Suprapubic skin (tissue), 4 donors: ENCODE data around the gene HOXB4. TPM values are rescaled to one million over a fixed set of nuclear protein-coding genes. Genes with fewer than 3 reads are reported as not detected.
A peak's percentile ranks its signal among the peaks of the same experiment; 100 is the strongest.

Experiments used
- DNase-seq, 2 donors: peaks; one replicate each; pipeline ENCODE4 v3.0.0-alpha.2; 2019; ENCODE audit warnings: low spot score in 2 of 2
- H3K27ac ChIP-seq: fragments of 200-600 bp; sonication (generic); one replicate; pipeline ENCODE4 v1.5.1; 2019
- H3K27me3 ChIP-seq: fragments of 200-600 bp; sonication (generic); one replicate; pipeline ENCODE4 v1.5.1; 2019
- H3K36me3 ChIP-seq: fragments of 200-600 bp; sonication (generic); one replicate; pipeline ENCODE4 v1.5.1; 2019
- H3K4me1 ChIP-seq: fragments of 200-600 bp; sonication (generic); one replicate; pipeline ENCODE4 v1.5.1; 2019
- H3K4me3 ChIP-seq: fragments of 200-600 bp; sonication (generic); one replicate; pipeline ENCODE4 v1.5.1; 2019; ENCODE audit warnings: mild to moderate bottlenecking
- H3K9me3 ChIP-seq: fragments of 200-600 bp; sonication (generic); one replicate; pipeline ENCODE4 v1.5.1; 2019
- CTCF ChIP-seq, 2 donors: fragments of 200-600 bp in 1 of 2; fragments of 450-650 bp in 1 of 2; sonication (generic) in 1 of 2; IDR thresholded peaks; one replicate each; pipeline ENCODE4 v1.5.1; 2016 to 2019; ENCODE audit warnings: antibody characterized with exemption in 2 of 2, mild to moderate bottlenecking in 1 of 2, moderate library complexity in 1 of 2
- EP300 ChIP-seq: sonication (generic); formaldehyde crosslinking; IDR thresholded peaks from one replicate; pipeline ENCODE4 v1.6.1; 2017; ENCODE audit warnings: antibody characterized with exemption
- POLR2A ChIP-seq, 2 donors: fragments of 450-650 bp; IDR thresholded peaks; one replicate each; pipeline ENCODE4 v1.6.1; 2017; ENCODE audit warnings: antibody characterized with exemption in 2 of 2, mild to moderate bottlenecking in 2 of 2, moderate library complexity in 2 of 2
- POLR2AphosphoS5 ChIP-seq, 3 donors: sonication (generic); formaldehyde crosslinking; IDR thresholded peaks; one replicate each; pipeline ENCODE4 v1.6.1; 2017; ENCODE audit warnings: antibody characterized with exemption in 3 of 3
- WGBS: methylation state at CpG from one replicate; pipeline ENCODE4 v1.1.5; 2018; 5-methylcytosine and 5-hydroxymethylcytosine counted together
- total RNA-seq, 4 donors: library from RNA; depleted of rRNA; stranded (reverse); fragments of >200 nt; gene quantifications; one replicate each; pipeline ENCODE4 v1.1.0, GENCODE V29; 2016

HOXB4 gene
- total RNA-seq, 4 donors from 2014 or later = 0.42 to 3.5 (median 1.0) TPM

- Histone ChIP-seq H3K36me3 (no peaks in the 10 kb centered on the region), H3K9me3 (no peaks in the 10 kb centered on the region), H3K27me3 (peaks cover 13% of the 10 kb centered on the region), H3K4me1 (peaks cover 45% of the 10 kb centered on the region), H3K4me3 (peak within 1 kb of the TSS; percentile 6), H3K27ac (peak within 1 kb of the TSS; percentile 19)
- TF ChIP-seq CTCF (IDR thresholded peaks at IDR 0.05) = no peak
- TF ChIP-seq POLR2A (IDR thresholded peaks at IDR 0.05) = no peak
- TF ChIP-seq EP300 = no peak
- no peak for TF ChIP-seq POLR2AphosphoS5 (IDR thresholded peaks at IDR 0.05)
- DNase-seq = no peak
- WGBS = 75% methylated on average over 23 of the region's 23 CpGs
Observed at GRCh38 chr17:48589831-48590606, 11.9 kb upstream of the HOXB4 start, which contains the start of gene HOXB3. TSS of gene HOXB3 (minus strand) at chr17:48590241. CDS start at chr17:48552474, 37,767 bp downstream.

- H3K9me3 ChIP-seq = no peaks in the 10 kb centered on the region
- no peaks in the 10 kb centered on the region for H3K36me3 ChIP-seq
- peak overlapping the region; percentile 19 for H3K27ac ChIP-seq
- 63% methylated on average over 10 of the region's 10 CpGs for WGBS
- peaks cover 48% of the 10 kb centered on the region for H3K4me1 ChIP-seq
- DNase-seq = no peak
- no peak for TF ChIP-seq POLR2A (IDR thresholded peaks at IDR 0.05)
- TF ChIP-seq EP300 = no peak
- no peak for TF ChIP-seq POLR2AphosphoS5 (IDR thresholded peaks at IDR 0.05)
- TF ChIP-seq CTCF (IDR thresholded peaks at IDR 0.05) = no peak
- H3K4me3 ChIP-seq = peak overlapping the region; percentile 6
- peaks cover 5% of the 10 kb centered on the region for H3K27me3 ChIP-seq
Observed at GRCh38 chr17:48589060-48589830, 11.1 kb upstream of the HOXB4 start.

DNA sequence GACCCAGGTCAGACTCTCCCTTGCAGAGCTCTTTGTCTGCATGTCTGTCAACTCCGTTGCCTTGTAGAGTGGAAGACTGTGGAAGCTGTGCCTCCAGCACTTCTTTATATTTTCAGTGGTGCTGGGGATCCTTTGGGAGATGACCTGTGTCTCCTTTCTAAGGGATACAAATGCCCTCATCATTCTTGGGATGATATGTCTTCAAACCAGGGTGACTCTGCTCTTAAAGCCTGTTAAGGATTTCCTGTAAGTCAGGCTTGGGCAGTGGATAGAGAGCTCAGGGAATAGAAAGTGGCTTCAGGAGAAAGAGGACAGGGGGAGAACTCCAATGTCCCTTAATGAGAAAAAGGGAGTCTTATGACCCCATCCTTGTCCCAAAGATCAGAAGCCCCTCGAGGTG, 10.4 kb upstream of the HOXB4 start:
- Histone ChIP-seq H3K4me3 (no peak overlapping the region), H3K27ac (no peak overlapping the region), H3K4me1 (peaks cover 52% of the 10 kb centered on the region), H3K9me3 (no peaks in the 10 kb centered on the region), H3K36me3 (no peaks in the 10 kb centered on the region), H3K27me3 (peaks cover 5% of the 10 kb centered on the region)
- 50% methylated on average over 2 of the region's 2 CpGs for WGBS
- TF ChIP-seq CTCF (IDR thresholded peaks at IDR 0.05) (no peak), POLR2AphosphoS5 (IDR thresholded peaks at IDR 0.05) (no peak), POLR2A (IDR thresholded peaks at IDR 0.05) (no peak), EP300 (no peak)
- no peak for DNase-seq

DNA sequence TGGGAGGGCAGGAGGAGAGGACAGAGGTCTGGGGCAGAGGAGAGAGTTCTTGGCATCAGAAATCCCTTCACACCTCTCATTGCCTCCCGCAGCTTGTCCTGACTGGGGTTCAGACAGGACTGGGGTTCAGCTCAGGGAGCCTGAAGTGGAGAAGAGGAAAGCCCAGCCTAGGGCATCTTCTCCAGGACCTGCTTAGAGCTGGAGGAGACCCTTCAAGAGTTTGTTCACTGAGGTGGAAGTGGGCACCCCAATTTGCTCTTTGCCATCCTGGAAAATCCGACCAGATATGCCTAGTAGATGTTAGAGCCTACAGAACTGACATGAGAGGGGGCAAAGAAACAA, 9.9 kb upstream of the HOXB4 start:
- WGBS = 72% methylated on average over 2 of the region's 2 CpGs
- peaks cover 48% of the 10 kb centered on the region for H3K4me1 ChIP-seq
- no peak overlapping the region for H3K4me3 ChIP-seq
- peak overlapping the region; percentile 10 for H3K27ac ChIP-seq
- H3K9me3 ChIP-seq = no peaks in the 10 kb centered on the region
- no peak for DNase-seq
- TF ChIP-seq POLR2A (IDR thresholded peaks at IDR 0.05) = no peak
- no peak for TF ChIP-seq EP300
- TF ChIP-seq CTCF (IDR thresholded peaks at IDR 0.05) = no peak
- TF ChIP-seq POLR2AphosphoS5 (IDR thresholded peaks at IDR 0.05) = no peak
- peaks cover 5% of the 10 kb centered on the region for H3K27me3 ChIP-seq
- no peaks in the 10 kb centered on the region for H3K36me3 ChIP-seq
